Measurements from ENCODE around the gene HS2ST1.
A peak's percentile ranks its signal among the peaks of the same experiment; 100 is the strongest.

The HS2ST1 gene

GRCh38 chr1:87108814-87109411 is 194.5 kb downstream of the HS2ST1 start:
- DNase-seq (ENCODE audit: low read depth in 2 of 2): no peak

- no peak for DNase-seq (ENCODE audit: low read depth in 2 of 2)
Observed at GRCh38 chr1:87111659-87112371, 197.4 kb downstream of the HS2ST1 start.

- no peak for DNase-seq (ENCODE audit: low read depth in 2 of 2)
Observed at GRCh38 chr1:87113313-87113712, 198.9 kb downstream of the HS2ST1 start.

- DNase-seq (ENCODE audit: low read depth in 2 of 2): no peak
Observed at GRCh38 chr1:87115317-87115890, 201.0 kb downstream of the HS2ST1 start.

- no peak for DNase-seq (ENCODE audit: low read depth in 2 of 2)
Observed at GRCh38 chr1:87115891-87116290, 201.5 kb downstream of the HS2ST1 start.

GRCh38 chr1:87117761-87118368 is 203.4 kb downstream of the HS2ST1 start:
- no peak for DNase-seq (ENCODE audit: low read depth in 2 of 2)

- DNase-seq (ENCODE audit: low read depth in 2 of 2): no peak
Observed at GRCh38 chr1:87119541-87120140, 205.2 kb downstream of the HS2ST1 start.

- DNase-seq (ENCODE audit: low read depth in 2 of 2): no peak
Observed at GRCh38 chr1:87120779-87121178, 206.3 kb downstream of the HS2ST1 start.

- no peak for DNase-seq (ENCODE audit: low read depth in 2 of 2)
Observed at GRCh38 chr1:87121711-87122163, 207.3 kb downstream of the HS2ST1 start.

GRCh38 chr1:87122243-87122642 is 207.8 kb downstream of the HS2ST1 start:
- no peak for DNase-seq (ENCODE audit: low read depth in 2 of 2)

- no peak for DNase-seq (ENCODE audit: low read depth in 2 of 2)
Observed at GRCh38 chr1:87123610-87124009, 209.2 kb downstream of the HS2ST1 start.

GRCh38 chr1:87126886-87127505 is 212.6 kb downstream of the HS2ST1 start:
- DNase-seq (ENCODE audit: low read depth in 2 of 2): no peak

GRCh38 chr1:87127581-87127980 is 213.1 kb downstream of the HS2ST1 start:
- DNase-seq (ENCODE audit: low read depth in 2 of 2): no peak

GRCh38 chr1:87129038-87129437 is 214.6 kb downstream of the HS2ST1 start:
- no peak for DNase-seq (ENCODE audit: low read depth in 2 of 2)

- no peak for DNase-seq (ENCODE audit: low read depth in 2 of 2)
Observed at GRCh38 chr1:87129606-87130005, 215.2 kb downstream of the HS2ST1 start.

GRCh38 chr1:87130438-87130837 is 216.0 kb downstream of the HS2ST1 start:
- DNase-seq (ENCODE audit: low read depth in 2 of 2): no peak

- DNase-seq (ENCODE audit: low read depth in 2 of 2): peak; percentile 37 to 42
Observed at GRCh38 chr1:87131809-87132283, 217.4 kb downstream of the HS2ST1 start.

GRCh38 chr1:87132284-87132870 is 217.9 kb downstream of the HS2ST1 start:
- no peak for DNase-seq (ENCODE audit: low read depth in 2 of 2)

GRCh38 chr1:87134061-87134460 is 219.6 kb downstream of the HS2ST1 start:
- DNase-seq (ENCODE audit: low read depth in 2 of 2): no peak

- DNase-seq (ENCODE audit: low read depth in 2 of 2): no peak
Observed at GRCh38 chr1:87134625-87135328, 220.3 kb downstream of the HS2ST1 start.

- no peak for DNase-seq (ENCODE audit: low read depth in 2 of 2)
Observed at GRCh38 chr1:87135329-87135712, 220.9 kb downstream of the HS2ST1 start.
